NCI-H748 treated with DMSO at 0.1 percent for 48 hours (cell line): ENCODE data around the gene LRFN2.
A peak's percentile ranks its signal among the peaks of the same experiment; 100 is the strongest.

Source experiments
- DNase-seq: peaks from one replicate; lab custom pipeline; 2025; lab: John Stamatoyannopoulos, UW

Gene LRFN2

DNA sequence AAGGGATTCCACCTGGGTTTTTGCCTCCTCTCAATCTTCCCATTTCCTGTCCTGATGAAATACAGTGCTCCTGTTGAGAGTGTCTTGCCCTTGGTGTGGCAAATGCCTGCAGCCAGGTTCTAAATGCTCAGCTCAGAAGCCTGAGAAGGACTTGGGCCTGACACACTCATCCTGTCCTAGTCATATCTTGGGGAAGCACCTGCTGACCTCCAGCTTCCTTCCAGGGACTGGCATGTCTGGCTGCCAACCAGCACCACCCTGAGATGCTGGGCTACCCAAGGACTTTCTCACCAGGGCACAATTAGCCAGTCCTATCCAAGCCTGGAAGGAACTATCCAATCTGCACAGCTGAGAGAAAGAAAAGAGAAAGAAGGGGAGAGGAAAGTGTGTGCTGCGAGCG, 43.4 kb downstream of the LRFN2 start:
- DNase-seq = no peak

DNA sequence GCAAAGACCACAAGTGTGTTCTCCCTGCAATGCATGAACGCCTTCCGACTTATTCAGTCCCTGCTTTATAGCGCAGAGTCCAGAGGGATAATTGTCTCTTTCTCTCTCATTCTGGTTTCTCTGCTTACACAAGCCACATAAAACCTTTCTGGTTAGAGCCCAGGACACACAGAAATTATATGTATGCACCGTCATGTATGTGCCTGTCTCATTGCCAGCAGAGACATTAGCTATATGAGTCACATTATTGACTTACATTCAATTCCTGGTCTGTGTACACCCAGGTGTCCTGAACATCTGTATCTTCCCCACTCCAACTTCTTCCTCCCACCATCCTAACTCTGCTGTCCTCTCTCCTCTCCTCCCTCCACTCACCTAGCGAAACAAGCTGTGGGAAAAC, 44.0 kb downstream of the LRFN2 start:
- no peak for DNase-seq

DNA sequence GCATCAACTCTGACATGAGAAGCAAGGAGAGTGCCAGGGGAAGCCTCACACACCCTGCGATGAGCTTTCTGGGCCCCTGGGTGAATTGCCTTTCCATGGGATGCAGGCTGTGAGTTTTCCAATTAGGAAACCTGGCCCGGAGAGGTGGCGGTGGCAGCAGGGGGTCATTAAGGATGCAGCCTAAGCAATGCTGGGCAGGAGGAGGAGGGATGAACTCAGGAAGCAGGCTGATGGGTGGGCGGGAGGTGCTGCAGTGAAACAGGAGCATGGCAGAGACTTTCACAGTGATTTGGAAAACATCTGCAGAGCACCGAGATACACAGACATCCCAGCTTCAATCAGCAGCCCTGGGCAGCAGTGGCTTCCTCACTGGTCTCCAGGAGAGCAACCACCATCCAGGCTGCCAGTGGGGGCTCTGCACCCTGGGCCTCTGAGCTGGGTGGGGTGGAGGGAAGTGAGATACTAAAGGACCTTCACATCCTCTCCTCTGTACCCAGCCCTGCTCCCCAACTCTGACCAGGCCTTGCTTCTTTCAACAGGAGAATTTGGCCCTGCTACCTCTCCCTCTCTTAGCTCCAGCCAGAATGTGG, 44.9 kb downstream of the LRFN2 start:
- DNase-seq = no peak

DNA sequence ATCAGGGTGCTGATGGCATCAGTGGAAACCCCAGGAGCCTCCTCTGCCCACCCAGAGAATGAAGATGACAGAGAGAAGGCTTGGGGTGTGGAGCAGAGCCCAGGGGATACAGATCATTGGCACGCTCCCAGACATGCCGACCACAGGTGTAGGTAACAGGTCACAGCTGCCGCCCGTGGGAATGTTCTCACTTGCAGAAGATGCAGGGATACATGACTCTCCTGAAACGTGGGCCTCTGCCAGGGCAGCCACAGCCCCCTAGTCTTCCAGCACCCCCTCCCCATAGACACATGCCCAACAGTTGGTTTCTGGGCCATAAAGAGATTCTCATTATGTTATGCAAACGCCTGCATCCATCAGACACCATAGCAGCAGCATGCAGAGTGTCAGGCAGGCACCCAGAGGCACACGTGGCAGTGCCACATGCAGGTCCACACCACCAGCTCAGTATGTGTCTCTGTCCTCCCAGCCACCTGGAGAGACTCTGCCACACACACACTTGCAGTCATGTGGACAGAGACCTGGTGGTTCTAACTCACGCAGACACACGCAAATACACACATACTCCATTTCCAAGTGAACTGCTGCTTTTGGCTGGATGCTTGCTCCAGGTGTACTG, 45.5 kb downstream of the LRFN2 start:
- DNase-seq = no peak

- DNase-seq = no peak
Measured at GRCh38 chr6:40540790-40541189, 46.4 kb downstream of the LRFN2 start.

- DNase-seq = no peak
Measured at GRCh38 chr6:40539853-40540252, 47.3 kb downstream of the LRFN2 start.

DNA sequence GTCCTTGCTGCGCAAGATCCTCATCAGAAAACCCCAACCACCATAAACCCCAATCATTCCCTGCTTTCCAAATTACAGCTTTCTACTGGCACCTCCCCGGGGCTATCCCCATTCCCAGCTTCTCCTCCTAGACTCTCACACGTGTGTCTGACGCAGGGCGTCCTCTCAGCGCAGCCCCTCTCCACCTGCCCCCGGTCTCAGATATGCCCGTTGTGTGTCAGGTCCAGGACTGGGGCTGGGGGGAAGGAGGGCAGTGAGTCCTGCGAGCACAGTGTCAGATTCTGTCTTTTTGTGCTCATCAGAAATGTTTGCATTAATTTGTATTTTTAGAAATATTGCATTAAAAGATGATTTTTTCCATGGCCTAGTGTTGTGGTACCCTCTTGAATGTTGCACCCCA, 48.6 kb downstream of the LRFN2 start:
- no peak for DNase-seq

DNA sequence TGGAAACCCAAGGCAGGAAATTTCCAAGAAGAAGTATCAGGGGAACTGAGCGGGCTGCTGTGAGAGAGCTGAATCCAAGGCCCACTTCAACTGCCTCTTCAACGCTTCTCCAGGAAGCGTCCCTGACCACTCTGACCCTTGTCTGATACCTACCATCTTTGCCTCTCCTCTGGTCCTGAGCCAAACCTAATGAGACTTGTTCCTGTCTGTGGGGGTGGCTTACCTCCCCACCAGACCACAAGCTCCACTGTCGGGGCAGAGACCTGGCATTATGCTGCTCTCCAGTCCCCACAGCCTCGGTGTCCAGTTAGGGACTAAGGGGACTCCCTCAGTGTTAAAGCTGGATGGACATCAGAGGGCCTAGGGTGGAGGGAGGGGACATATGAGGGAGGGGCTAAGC, 49.7 kb downstream of the LRFN2 start:
- no peak for DNase-seq

- DNase-seq = no peak
Measured at GRCh38 chr6:40536442-40536841, 50.7 kb downstream of the LRFN2 start.

GRCh38 chr6:40535819-40536380, 51.3 kb downstream of the LRFN2 start:
- DNase-seq = no peak

GRCh38 chr6:40535110-40535818, 51.9 kb downstream of the LRFN2 start:
- DNase-seq = no peak

GRCh38 chr6:40532349-40533000, 54.7 kb downstream of the LRFN2 start:
- DNase-seq = peak; percentile 85

- no peak for DNase-seq
Measured at GRCh38 chr6:40529919-40530318, 57.2 kb downstream of the LRFN2 start.

GRCh38 chr6:40529040-40529439, 58.1 kb downstream of the LRFN2 start:
- DNase-seq = no peak

DNA sequence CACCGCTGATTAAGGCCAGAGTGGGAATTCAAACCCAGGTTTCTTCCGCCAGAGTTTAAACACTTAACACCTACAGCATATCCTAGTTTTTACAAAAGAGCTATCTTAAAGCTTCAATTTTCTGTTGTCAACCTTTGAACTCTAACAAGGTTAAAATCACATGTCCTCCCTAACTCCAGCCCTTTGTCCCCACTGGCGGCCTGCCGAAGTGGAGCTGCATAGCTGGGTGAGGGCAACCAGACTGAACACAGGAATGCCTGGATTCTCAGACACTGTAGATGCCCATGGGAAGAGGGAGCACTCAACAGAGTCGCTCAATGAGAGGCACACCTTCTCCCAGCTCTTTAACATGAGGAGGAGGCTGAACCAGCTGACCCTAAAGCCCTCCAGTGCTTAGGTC, 59.1 kb downstream of the LRFN2 start:
- DNase-seq = no peak

DNA sequence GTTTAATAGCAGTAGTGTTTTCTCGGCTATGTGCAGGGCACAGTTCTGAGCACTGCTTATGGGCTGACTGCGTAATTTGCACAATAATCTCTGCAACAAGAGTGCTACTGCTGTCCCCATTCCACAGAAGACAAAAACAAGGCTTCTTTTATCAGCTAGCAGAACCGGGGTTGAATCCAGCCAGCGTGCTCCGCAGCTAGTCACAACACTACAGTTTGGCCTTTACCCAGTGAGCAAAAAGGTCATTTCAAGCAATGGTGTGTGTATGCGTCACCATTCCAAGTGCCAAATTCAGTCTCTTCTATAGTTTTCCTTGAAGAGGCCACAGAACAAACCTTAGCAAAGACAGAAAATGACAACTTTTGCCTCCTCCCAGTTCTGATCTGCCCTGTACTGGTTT, 61.1 kb downstream of the LRFN2 start:
- no peak for DNase-seq

GRCh38 chr6:40524797-40525585, 62.2 kb downstream of the LRFN2 start:
- DNase-seq = no peak

- no peak for DNase-seq
Measured at GRCh38 chr6:40523505-40524172, 63.5 kb downstream of the LRFN2 start.

GRCh38 chr6:40521496-40521895, 65.7 kb downstream of the LRFN2 start:
- DNase-seq = no peak

GRCh38 chr6:40520678-40521077, 66.5 kb downstream of the LRFN2 start:
- DNase-seq = no peak

GRCh38 chr6:40520084-40520483, 67.1 kb downstream of the LRFN2 start:
- DNase-seq = no peak
